ENCODE data around the gene TNS3. TPM values are rescaled to one million over a fixed set of nuclear protein-coding genes. Genes with fewer than 3 reads are reported as not detected.
"Not testable (repeated sequence)": the region's sequence is repeated elsewhere in the genome, so short reads cannot be mapped to it uniquely, and the experiment has no call there.

The TNS3 gene
- total RNA-seq, 1 experiment from 2014 or later = 37.3 TPM

- in situ Hi-C loops (cut with HindIII; ENCODE audit: low sequenced_read_pairs) = no loop called here
These were observed 33.4 kb downstream of the TNS3 start for GRCh38 chr7:47548546-47548945.

DNA sequence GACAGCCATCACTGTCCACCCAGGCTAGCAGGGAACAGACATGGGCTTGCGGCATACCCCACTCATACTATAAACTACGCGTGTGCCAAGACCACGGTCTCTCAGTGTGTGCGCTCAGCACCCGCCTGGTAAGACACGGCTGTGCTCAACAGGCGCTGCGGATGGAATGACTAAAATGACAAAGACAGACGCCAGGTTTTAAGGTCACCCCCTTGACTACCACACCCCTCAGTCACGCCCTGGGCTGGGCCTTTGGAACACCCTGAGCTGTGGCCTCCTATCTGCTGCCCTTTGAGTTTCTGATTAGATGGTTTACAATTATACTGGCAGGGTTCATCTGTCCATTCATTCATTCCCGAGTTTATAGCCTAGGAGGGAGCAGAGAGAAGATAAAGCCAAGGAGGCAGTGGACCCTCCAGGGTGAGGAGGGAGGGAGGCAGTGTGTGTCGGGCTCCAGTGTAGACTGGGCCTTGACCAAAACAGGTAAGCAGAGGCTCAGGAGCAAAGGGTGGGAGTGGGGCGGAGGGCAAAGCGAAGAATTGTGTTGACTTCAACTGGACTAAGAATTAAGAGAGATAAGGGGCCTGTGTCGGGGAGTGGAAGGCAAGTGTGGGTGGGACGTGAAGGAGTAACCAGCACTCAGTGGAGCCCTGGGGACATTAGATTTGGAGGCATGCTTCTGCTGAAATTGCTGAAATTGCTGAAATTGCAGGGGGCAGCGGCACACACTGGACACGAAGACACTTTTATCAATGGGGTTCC, 35.0 kb downstream of the TNS3 start:
- no peak for DNase-seq (ENCODE audit: low spot score)

More at GRCh38 chr7:47548546-47548945, 33.4 kb downstream of the TNS3 start:
- DNase-seq (ENCODE audit: low spot score) = no peak

GRCh38 chr7:47546171-47546570, 35.7 kb downstream of the TNS3 start:
- in situ Hi-C loops (cut with HindIII; ENCODE audit: low sequenced_read_pairs) = no loop called here
- no peak for DNase-seq (ENCODE audit: low spot score)

More for the DNA sequence above, 35.0 kb downstream of the TNS3 start:
- in situ Hi-C loops (cut with HindIII; ENCODE audit: low sequenced_read_pairs) = no loop called here

- in situ Hi-C loops (cut with HindIII; ENCODE audit: low sequenced_read_pairs) = no loop called here
- DNase-seq (ENCODE audit: low spot score) = no peak
These were observed 37.5 kb downstream of the TNS3 start for GRCh38 chr7:47544416-47544815.

- in situ Hi-C loops (cut with HindIII; ENCODE audit: low sequenced_read_pairs) = no loop called here
- DNase-seq (ENCODE audit: low spot score) = no peak
These were observed 38.2 kb downstream of the TNS3 start for GRCh38 chr7:47543714-47544113.

- in situ Hi-C loops (cut with HindIII; ENCODE audit: low sequenced_read_pairs) = no loop called here
- no peak for DNase-seq (ENCODE audit: low spot score)
These were observed 38.9 kb downstream of the TNS3 start for GRCh38 chr7:47543056-47543455.

GRCh38 chr7:47542051-47542450, 39.9 kb downstream of the TNS3 start:
- DNase-seq (ENCODE audit: low spot score) = no peak
- in situ Hi-C loops (cut with HindIII; ENCODE audit: low sequenced_read_pairs) = no loop called here

GRCh38 chr7:47541485-47541884, 40.4 kb downstream of the TNS3 start:
- DNase-seq (ENCODE audit: low spot score); in situ Hi-C loops (cut with HindIII; ENCODE audit: low sequenced_read_pairs): not testable (repeated sequence)

- in situ Hi-C loops (cut with HindIII; ENCODE audit: low sequenced_read_pairs) = no loop called here
- no peak for DNase-seq (ENCODE audit: low spot score)
These were observed 41.2 kb downstream of the TNS3 start for GRCh38 chr7:47540387-47541350.

- in situ Hi-C loops (cut with HindIII; ENCODE audit: low sequenced_read_pairs) = no loop called here
- no peak for DNase-seq (ENCODE audit: low spot score)
These were observed 41.9 kb downstream of the TNS3 start for GRCh38 chr7:47540053-47540386.

GRCh38 chr7:47539398-47540052, 42.4 kb downstream of the TNS3 start:
- DNase-seq (ENCODE audit: low spot score) = no peak
- in situ Hi-C loops (cut with HindIII; ENCODE audit: low sequenced_read_pairs) = no loop called here

GRCh38 chr7:47538846-47539311, 43.0 kb downstream of the TNS3 start:
- in situ Hi-C loops (cut with HindIII; ENCODE audit: low sequenced_read_pairs) = no loop called here
- DNase-seq (ENCODE audit: low spot score) = no peak

DNA sequence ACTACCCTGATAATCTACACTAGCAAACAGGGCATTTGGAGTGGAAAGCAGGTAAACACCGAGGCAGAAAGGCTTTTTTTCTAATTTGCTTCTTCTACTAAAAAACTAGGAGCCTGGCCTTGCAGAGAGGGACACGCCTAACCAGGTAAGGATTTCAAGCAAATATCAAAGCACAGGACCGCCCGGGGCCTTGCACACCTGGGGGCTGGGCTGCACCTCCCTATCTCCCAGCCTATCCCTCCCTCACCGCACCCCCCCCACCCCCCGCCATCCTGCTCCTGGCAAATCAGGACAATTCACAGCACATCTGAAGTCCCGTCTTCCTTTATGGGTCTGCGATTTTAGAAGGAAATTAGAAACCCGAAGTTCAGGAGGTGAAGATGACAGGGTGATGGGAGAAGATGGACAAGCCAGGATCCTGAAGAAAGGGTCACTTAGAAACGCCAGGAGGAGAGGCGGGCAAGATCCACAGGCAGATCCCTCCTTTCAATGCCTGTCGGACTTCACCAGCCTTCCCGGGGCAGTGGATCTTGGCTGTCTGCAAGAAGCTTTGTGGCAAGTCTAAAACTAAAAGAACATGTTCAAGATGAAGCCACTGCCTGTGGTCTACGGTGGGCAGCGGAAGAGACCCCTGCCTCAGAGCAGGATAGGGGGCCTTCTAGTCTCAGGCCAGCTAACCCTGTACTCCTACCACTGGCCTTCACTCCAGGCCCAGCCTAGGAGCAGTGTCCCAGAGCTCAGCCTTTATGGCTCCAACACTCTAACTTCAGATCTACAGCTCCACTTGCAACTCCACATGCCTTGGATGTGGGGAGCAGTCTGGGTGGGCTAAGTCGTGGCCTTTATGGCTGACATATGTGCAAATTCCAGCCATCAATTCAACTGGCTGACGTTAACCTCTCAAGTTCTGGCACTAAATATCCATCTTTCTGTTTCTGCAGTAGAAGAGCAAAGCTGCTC, 43.9 kb downstream of the TNS3 start:
- in situ Hi-C loops (cut with HindIII; ENCODE audit: low sequenced_read_pairs) = no loop called here
- no peak for DNase-seq (ENCODE audit: low spot score)

DNA sequence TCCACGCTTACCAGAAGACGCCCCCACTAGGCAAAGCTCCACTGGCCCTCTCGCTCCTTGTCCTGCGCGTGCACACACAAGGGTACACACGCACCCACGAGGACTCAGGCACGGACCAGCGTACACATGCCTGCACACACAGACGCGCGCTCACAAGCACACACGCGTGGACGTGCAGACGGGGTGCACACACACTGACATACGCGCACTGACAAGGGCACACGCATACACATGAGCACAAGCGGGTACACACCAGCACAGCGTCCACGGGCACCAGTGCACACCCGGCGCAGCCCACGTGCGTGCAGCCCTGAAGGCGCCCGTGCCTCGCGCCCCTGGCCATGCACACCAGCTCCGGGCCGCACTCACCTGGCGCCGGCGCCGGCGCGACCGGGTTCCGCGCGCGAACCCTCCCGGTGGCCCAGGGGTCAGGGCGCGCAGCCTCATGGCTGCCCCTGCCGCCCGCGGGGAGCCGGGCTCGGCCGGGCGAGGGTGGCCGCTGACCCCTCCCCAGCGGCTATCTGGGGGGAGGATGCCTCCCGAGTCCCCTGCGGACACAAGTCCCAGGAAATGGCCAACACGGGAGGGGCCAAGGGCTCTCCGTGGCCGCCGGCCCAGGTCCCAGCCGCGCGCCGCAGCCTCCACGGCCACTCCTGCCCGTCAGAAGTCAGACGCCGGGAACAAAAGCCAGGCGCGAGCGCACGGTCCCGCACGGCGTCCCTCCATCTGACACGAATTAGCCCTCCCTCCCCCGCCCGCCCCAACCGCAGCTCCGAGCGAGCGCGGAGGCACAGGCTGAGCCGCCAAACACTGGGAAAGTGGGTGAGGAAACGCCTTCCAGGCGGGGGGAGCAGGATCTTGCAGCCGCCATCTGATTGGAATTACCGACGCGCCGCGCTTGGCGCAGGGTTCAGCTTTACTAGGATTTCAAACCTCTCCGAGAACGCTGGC, 45.0 kb downstream of the TNS3 start:
- in situ Hi-C loops (cut with HindIII; ENCODE audit: low sequenced_read_pairs) = no loop called here
- peak; percentile 51 for DNase-seq (ENCODE audit: low spot score)

DNA sequence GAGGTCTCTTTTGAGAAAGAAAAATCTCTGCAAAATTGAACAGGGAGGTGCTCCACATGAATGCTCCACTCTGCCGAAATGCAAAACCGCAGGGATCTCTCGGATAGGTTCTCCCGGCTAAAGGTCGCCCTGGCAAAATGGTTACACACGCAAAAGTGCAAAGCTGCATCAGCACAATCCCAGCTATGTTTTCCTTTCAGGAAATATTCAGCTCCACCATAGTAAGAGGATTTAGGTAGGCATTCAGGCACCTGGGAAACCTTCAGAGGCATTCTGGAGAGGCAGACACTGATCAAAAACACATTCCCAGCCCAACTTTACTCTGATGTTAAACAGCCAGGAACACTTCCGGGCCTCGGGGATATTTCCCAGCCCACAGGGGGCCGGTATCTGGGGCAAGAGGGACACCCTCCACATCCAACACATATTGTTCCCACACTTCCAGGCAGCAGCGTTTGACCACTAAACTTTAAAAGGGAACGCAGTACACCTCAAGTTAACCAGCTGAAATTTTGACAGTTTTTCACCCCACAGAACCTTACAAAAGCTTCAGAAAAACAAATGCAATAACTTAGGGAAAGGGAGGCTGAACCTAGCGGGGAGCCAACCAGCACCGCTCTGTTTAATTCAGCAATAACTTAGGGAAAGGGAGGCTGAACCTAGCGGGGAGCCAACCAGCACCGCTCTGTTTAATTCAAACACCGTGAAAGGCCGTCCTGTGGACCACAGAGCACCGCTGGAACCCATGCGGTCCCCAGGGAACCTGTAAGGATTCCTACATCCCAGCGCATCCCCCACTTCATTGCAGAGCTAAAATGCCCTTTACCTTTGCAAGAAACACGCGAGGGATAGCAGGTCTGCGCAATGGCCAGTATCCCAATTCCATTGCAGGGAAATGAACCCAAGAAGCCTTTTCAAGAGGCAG, 45.9 kb downstream of the TNS3 start:
- in situ Hi-C loops (cut with HindIII; ENCODE audit: low sequenced_read_pairs) = no loop called here
- no peak for DNase-seq (ENCODE audit: low spot score)

DNA sequence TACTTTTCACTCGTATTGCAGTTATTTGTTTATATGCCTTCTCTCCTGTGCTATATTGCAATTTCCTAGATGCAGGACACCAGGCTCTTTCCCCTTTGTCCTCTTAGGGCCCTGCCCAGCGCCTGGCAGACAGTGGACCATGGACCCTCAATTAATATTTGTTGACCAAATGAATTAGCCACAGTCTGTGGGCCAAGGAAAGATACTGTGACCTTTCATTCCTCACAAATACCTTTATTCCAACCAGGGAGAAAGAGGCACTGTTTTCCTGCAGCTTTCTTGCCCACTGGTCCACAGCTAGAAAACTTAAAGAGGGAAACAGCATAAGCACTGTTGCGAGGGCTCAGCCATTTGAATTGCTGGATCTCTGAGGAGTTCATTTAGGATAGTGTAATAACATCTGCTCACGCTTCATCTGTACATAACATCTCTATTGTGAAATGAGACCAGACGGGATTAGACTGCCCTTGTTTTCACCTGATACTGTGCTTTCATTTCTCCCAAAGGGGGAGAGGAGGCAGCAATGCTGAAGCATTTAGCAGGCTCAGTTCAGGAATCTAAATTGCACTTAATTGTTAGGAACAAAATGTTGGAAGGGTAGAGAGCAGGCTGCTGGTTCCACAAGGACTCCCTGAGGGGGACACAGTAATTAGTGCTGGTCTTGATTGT, 46.7 kb downstream of the TNS3 start:
- peak; percentile 41 for DNase-seq (ENCODE audit: low spot score)

More for the DNA sequence above, 46.7 kb downstream of the TNS3 start:
- in situ Hi-C loops (cut with HindIII; ENCODE audit: low sequenced_read_pairs) = no loop called here
